ENCODE data around the gene TOP1.

DNA sequence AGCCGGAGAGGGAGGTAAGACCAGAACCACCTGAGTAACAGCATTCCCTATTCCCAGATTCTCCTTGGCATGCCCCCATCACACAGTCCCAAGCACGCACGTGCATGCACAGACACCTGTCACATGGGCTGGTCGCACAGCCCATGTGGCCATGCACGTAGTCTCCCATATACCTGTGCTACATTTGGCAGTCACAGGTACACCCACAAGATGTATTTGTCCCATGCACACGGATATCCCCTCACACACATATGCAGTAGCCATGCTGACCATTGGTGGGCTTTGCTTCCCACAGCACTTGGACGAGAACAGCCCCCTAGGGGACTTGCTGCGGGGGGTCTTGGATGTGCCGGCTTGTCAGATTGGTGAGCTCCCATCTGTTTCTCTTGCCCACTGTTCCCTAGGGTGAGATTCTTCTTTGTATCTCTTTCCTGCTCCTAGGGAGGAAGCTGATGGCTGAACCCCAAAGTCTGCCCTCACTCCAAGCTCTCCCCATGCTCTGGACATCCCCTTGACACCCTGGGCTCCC, 140.6 kb downstream of the TOP1 start:
- TF ChIP-seq, protein P1, sequence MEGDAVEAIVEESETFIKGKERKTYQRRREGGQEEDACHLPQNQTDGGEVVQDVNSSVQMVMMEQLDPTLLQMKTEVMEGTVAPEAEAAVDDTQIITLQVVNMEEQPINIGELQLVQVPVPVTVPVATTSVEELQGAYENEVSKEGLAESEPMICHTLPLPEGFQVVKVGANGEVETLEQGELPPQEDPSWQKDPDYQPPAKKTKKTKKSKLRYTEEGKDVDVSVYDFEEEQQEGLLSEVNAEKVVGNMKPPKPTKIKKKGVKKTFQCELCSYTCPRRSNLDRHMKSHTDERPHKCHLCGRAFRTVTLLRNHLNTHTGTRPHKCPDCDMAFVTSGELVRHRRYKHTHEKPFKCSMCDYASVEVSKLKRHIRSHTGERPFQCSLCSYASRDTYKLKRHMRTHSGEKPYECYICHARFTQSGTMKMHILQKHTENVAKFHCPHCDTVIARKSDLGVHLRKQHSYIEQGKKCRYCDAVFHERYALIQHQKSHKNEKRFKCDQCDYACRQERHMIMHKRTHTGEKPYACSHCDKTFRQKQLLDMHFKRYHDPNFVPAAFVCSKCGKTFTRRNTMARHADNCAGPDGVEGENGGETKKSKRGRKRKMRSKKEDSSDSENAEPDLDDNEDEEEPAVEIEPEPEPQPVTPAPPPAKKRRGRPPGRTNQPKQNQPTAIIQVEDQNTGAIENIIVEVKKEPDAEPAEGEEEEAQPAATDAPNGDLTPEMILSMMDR (IDR thresholded peaks at IDR 0.05 in 4 of 5, conservative IDR thresholded peaks at IDR 0.05 in 1 of 5) = no peak
- no peak for TF ChIP-seq POLR2A (IDR thresholded peaks at IDR 0.05)
